Peyer's patch (tissue), 4 donors: Measurements from ENCODE around the gene EPS15. TPM values are rescaled to one million over a fixed set of nuclear protein-coding genes. Genes with fewer than 3 reads are reported as not detected.

Source experiments
- DNase-seq, 3 donors: peaks; one replicate each; pipeline ENCODE4 v3.0.0-alpha.2; 2017 to 2019
- H3K27ac ChIP-seq, 4 donors: fragments of 200-600 bp; sonication (generic); one replicate each; pipeline ENCODE4 v1.5.1; 2016 to 2019
- H3K27me3 ChIP-seq, 2 donors: fragments of 200-600 bp; sonication (generic); one replicate each; pipeline ENCODE4 v1.5.1; 2019
- H3K36me3 ChIP-seq, 3 donors: fragments of 200-600 bp; sonication (generic); one replicate each; pipeline ENCODE4 v1.5.1; 2016 to 2019
- H3K4me1 ChIP-seq, 4 donors: fragments of 200-600 bp; sonication (generic); one replicate each; pipeline ENCODE4 v1.5.1; 2016 to 2019
- H3K4me3 ChIP-seq, 4 donors: fragments of 200-600 bp; sonication (generic); 1 replicate in 3 of 4; 2 replicates in 1 of 4; pipeline ENCODE4 v1.5.1; 2016 to 2019; ENCODE audit warnings: mild to moderate bottlenecking in 1 of 4
- H3K9me3 ChIP-seq, 4 donors: fragments of 200-600 bp; sonication (generic); one replicate each; pipeline ENCODE4 v1.5.1; 2016 to 2019; ENCODE audit warnings: mild to moderate bottlenecking in 1 of 4
- POLR2A ChIP-seq, 2 donors: fragments of 450-650 bp; IDR thresholded peaks; one replicate each; pipeline ENCODE4 v1.5.1; 2017; ENCODE audit warnings: antibody characterized with exemption in 2 of 2, mild to moderate bottlenecking in 2 of 2, moderate library complexity in 2 of 2
- total RNA-seq, 4 donors: library from RNA; depleted of rRNA; stranded (reverse); fragments of >200 nt; gene quantifications; one replicate each; pipeline ENCODE4 v1.1.0, GENCODE V29; 2016
- TF ChIP-seq, protein P1 (sequence below), 6 experiments: fragments of 450-650 bp in 4 of 6; fragments of 200-600 bp in 2 of 6; sonication (generic) in 1 of 6; IDR thresholded peaks; one replicate each; pipeline ENCODE4 v1.5.1; 2017 to 2019; ENCODE audit warnings: antibody characterized with exemption in 6 of 6, mild to moderate bottlenecking in 3 of 6, moderate library complexity in 1 of 6

The EPS15 gene
- total RNA-seq, 4 donors from 2014 or later = 48.9 to 160 (median 65.6) TPM

DNA sequence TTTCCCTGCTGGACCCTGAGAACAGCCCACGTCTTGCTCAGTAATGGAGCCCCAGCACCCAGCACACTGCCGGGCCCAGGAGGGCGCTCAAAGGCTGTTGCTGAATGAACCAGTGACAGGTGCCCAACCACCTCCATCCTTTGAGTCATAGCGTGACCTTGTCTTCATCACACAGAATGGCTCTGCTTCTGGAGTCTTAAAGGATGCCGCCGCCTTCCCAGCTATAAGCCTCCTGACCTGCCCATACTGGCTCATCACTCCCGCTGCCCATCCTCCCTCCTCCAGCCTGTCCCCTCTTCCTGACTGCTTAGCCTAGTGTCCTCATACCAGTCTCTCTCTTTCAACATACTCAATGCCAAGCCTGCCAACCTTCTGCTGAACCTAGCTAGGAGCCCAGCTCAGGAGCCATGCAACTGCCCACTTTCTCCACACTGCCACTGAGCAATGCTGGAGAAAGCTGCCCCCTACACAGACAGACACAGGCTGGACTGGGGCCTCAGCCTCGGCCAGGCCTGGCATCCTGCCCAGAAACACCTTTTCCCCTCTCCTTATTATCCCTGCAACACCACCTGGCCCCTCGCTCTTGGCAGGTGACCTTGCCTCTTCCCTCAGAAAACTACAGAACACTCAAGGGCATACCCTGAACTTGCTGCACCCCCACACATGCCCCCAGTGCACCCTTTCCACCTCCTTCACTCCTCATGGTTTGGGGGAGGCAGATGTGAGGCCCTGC lies 202.8 kb downstream of the EPS15 start:
- H3K27ac ChIP-seq = no peak overlapping the region
- no peaks in the 10 kb centered on the region for H3K9me3 ChIP-seq
- TF ChIP-seq POLR2A (IDR thresholded peaks at IDR 0.05) = no peak
- TF ChIP-seq, protein P1, sequence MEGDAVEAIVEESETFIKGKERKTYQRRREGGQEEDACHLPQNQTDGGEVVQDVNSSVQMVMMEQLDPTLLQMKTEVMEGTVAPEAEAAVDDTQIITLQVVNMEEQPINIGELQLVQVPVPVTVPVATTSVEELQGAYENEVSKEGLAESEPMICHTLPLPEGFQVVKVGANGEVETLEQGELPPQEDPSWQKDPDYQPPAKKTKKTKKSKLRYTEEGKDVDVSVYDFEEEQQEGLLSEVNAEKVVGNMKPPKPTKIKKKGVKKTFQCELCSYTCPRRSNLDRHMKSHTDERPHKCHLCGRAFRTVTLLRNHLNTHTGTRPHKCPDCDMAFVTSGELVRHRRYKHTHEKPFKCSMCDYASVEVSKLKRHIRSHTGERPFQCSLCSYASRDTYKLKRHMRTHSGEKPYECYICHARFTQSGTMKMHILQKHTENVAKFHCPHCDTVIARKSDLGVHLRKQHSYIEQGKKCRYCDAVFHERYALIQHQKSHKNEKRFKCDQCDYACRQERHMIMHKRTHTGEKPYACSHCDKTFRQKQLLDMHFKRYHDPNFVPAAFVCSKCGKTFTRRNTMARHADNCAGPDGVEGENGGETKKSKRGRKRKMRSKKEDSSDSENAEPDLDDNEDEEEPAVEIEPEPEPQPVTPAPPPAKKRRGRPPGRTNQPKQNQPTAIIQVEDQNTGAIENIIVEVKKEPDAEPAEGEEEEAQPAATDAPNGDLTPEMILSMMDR (IDR thresholded peaks at IDR 0.05) = no peak
- no peaks in the 10 kb centered on the region for H3K27me3 ChIP-seq
- H3K4me3 ChIP-seq = no peak overlapping the region
- no peaks in the 10 kb centered on the region for H3K36me3 ChIP-seq
- H3K4me1 ChIP-seq = peaks cover 0 to 18% (median 0%) of the 10 kb centered on the region in 4 donors
- peak in 1 of 3 donors; percentile 44 for DNase-seq

DNA sequence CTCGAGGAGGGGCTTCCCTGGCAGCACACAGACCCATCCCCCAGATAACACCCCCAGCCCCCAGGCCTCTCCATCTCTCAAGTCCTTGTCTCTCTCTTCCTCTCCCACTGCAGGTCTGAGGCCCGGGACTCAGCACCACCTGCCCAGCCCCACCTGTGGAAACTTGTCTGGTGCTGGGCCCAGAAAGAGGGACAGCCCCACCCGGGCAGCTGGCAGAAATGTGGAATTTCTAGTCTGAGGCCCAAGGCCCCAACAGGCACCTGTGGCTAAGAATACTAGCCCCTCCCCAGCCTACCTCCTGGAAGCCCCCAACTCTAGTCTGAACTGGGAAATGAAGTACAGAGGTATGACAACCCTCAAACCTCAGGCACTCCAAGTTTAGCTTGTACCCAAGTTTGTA lies 204.1 kb downstream of the EPS15 start:
- Histone ChIP-seq H3K36me3 (no peaks in the 10 kb centered on the region), H3K27ac (peak overlapping the region in 1 of 4 donors; percentile 84), H3K9me3 (no peaks in the 10 kb centered on the region), H3K27me3 (no peaks in the 10 kb centered on the region), H3K4me1 (peaks cover 0 to 18% (median 0%) of the 10 kb centered on the region in 4 donors), H3K4me3 (no peak overlapping the region)
- TF ChIP-seq POLR2A (IDR thresholded peaks at IDR 0.05) = no peak
- TF ChIP-seq, protein P1 (IDR thresholded peaks at IDR 0.05) = no peak
- DNase-seq = peak in 1 of 3 donors; percentile 45

DNA sequence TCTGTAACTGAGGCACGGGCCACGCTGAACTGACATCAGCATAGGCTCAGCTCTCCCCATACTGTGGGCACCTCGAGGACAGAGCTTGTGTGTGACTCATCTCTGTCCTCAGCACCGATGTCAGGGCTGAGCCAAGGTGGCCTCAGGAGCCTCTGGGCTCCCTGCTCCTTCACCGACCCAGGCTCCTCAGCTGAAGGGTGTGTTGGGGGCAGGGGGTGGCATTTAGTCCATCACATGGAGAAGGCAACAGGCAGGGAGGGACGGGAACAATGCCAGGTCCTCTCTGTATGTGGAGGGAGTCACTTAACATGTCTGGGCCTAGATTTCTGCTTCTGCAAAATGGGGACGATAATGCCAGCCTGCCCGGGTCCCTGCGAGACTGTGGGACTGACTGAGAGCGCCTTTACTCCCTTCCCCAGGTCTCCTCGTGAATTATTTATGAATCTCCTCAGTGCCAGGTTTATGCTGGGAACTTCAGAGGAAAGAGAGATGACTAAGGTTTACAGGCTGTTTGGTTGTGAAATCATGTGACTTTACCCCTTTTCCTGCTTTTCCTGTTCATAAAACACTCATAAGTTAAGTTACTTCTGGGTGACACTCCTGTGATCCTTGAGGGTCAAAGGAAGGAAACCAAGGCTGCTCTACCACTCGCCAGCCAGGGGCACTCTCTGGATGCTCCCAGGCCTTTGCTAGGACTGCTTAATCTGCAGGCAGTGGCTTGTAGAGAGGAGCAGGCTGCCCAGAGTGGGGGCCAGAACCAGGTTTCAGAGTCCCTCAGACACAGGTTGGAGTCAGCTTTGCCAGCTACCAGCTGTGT lies 204.9 kb downstream of the EPS15 start:
- peak overlapping the region in 3 of 4 donors; percentile 39 to 84 (median 40) for H3K27ac ChIP-seq
- no peaks in the 10 kb centered on the region for H3K9me3 ChIP-seq
- DNase-seq = peak in 2 of 3 donors; percentile 56 to 67
- TF ChIP-seq, protein P1 (IDR thresholded peaks at IDR 0.05) = no peak
- peak in 1 of 2 donors; percentile 9 for TF ChIP-seq POLR2A (IDR thresholded peaks at IDR 0.05)
- H3K4me1 ChIP-seq = peaks cover 0 to 18% (median 0%) of the 10 kb centered on the region in 4 donors
- H3K36me3 ChIP-seq = no peaks in the 10 kb centered on the region
- H3K4me3 ChIP-seq = no peak overlapping the region
- no peaks in the 10 kb centered on the region for H3K27me3 ChIP-seq

DNA sequence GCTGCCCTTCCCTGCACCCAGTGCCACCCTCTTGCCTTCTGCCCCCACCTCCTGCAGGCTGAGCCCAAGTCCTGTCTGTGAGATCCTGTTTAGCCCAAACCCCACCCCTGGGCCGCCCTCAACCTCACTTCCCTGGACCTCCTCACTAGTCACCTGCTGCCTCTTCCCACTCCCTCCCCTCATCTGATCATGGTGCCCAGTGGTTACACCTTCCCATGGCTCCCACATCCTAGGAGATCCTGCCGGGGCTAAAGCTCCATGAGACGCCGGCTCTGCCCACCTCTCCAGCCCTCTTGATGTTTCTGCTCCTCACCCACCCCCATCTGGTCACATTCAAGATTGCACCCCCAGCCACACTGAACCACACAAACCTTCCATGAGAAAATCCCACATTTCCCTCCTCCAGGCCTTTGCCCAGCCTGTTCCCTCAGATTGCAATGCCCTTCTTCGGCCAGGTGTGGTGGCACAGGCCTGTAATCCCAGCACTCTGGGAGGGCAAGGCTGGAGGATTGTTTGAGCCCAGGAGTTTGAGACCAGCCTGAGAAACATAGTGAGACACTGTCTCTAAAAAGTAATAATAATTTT lies 205.7 kb downstream of the EPS15 start:
- Histone ChIP-seq H3K4me1 (peaks cover 0 to 18% (median 0%) of the 10 kb centered on the region in 4 donors), H3K36me3 (no peaks in the 10 kb centered on the region), H3K27ac (peak overlapping the region in 3 of 4 donors; percentile 9 to 39 (median 36)), H3K27me3 (no peaks in the 10 kb centered on the region), H3K4me3 (no peak overlapping the region), H3K9me3 (no peaks in the 10 kb centered on the region)
- peak in 1 of 3 donors; percentile 42 for DNase-seq
- TF ChIP-seq, protein P1 (IDR thresholded peaks at IDR 0.05) = peak in 3 of 6 experiments; percentile 9 to 30 (median 13)
- TF ChIP-seq POLR2A (IDR thresholded peaks at IDR 0.05) = no peak

DNA sequence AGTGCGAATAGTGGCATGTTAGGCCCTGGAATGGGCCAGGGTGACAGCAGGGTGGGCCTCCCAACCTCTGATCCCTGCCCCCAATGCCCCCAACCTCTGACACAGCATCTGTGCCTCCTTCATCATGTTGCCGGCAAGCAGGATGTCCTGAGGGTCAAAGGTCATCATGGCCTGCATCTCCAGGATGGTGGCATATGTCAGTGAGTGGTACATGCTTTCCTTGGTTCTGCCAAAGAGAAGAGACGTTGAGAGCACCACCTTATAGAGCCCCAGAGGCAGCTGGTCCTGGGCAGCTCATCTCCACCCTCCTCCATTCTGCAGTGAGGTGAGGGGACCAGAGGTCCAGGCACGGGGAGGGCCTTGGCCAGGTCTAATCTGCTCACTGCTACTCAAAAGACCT lies 206.3 kb downstream of the EPS15 start:
- no peaks in the 10 kb centered on the region for H3K27me3 ChIP-seq
- TF ChIP-seq, protein P1 (IDR thresholded peaks at IDR 0.05) = no peak
- no peak for TF ChIP-seq POLR2A (IDR thresholded peaks at IDR 0.05)
- no peak overlapping the region for H3K4me3 ChIP-seq
- no peaks in the 10 kb centered on the region for H3K36me3 ChIP-seq
- no peaks in the 10 kb centered on the region for H3K9me3 ChIP-seq
- H3K27ac ChIP-seq = no peak overlapping the region
- no peak for DNase-seq
- peaks cover 0 to 18% (median 0%) of the 10 kb centered on the region in 4 donors for H3K4me1 ChIP-seq
